ENCODE results near the gene GRIP2. TPM values are rescaled to one million over a fixed set of nuclear protein-coding genes. Genes with fewer than 3 reads are reported as not detected.

The GRIP2 gene
- total RNA-seq, 1 donor from 2014 or later = not detected

DNA sequence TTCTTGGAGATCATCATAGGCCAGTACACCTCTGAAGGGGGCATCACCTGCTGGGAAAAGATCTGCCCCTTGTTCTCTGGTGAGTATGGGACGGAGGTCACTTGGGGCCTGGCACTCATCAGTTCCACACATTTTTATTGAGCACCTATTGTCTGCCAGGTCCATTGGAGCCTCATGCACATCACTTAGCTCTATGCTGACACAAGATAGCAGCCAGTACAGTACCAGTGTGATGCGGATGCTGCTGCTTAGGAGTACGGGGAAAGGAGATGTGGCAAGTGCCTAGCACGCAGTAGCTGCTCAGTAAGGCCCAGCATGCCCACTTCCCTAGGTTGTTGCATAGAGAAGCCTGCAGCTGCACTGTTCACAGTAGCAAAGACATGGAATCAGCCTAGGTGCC is 94.4 kb downstream of the GRIP2 start:
- no peak for DNase-seq (ENCODE audit: low read depth)
- no peaks in the 10 kb centered on the region for H3K27me3 ChIP-seq (ENCODE audit: control insufficient read depth, insufficient read depth, low read length)
- no peak overlapping the region for H3K4me3 ChIP-seq (ENCODE audit: low read depth, low read length)
- H3K36me3 ChIP-seq (ENCODE audit: control insufficient read depth, insufficient read depth, low read length) = peaks cover 2% of the 10 kb centered on the region
- TF ChIP-seq, protein P1, sequence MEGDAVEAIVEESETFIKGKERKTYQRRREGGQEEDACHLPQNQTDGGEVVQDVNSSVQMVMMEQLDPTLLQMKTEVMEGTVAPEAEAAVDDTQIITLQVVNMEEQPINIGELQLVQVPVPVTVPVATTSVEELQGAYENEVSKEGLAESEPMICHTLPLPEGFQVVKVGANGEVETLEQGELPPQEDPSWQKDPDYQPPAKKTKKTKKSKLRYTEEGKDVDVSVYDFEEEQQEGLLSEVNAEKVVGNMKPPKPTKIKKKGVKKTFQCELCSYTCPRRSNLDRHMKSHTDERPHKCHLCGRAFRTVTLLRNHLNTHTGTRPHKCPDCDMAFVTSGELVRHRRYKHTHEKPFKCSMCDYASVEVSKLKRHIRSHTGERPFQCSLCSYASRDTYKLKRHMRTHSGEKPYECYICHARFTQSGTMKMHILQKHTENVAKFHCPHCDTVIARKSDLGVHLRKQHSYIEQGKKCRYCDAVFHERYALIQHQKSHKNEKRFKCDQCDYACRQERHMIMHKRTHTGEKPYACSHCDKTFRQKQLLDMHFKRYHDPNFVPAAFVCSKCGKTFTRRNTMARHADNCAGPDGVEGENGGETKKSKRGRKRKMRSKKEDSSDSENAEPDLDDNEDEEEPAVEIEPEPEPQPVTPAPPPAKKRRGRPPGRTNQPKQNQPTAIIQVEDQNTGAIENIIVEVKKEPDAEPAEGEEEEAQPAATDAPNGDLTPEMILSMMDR (IDR thresholded peaks at IDR 0.05; ENCODE audit: insufficient read depth, low read length, poor library complexity, severe bottlenecking) = no peak

DNA sequence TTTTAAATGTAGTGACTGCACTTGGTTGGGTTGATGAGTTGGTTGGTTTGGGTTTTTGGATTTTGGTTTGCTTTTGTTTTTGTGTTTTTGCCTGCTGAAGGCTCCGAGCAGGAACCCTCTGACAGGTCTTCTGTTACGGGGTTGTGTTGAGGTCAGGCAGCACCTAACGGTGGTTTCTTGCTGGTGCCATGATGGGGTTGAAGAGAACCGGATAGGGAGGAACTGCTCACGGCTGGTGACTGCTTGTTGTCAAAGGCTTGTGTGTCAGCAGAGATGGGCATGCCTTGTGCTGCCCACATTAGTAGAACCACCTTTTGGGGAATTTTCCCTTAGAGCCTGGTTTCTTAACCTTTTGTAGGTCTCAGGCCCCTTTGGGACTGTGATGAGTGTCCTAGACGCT is 95.8 kb downstream of the GRIP2 start:
- Histone ChIP-seq H3K27me3 (ENCODE audit: control insufficient read depth, insufficient read depth, low read length) (no peaks in the 10 kb centered on the region), H3K36me3 (ENCODE audit: control insufficient read depth, insufficient read depth, low read length) (peaks cover 2% of the 10 kb centered on the region), H3K4me3 (ENCODE audit: low read depth, low read length) (no peak overlapping the region)
- TF ChIP-seq, protein P1 (IDR thresholded peaks at IDR 0.05; ENCODE audit: insufficient read depth, low read length, poor library complexity, severe bottlenecking) = no peak
- DNase-seq (ENCODE audit: low read depth) = no peak

DNA sequence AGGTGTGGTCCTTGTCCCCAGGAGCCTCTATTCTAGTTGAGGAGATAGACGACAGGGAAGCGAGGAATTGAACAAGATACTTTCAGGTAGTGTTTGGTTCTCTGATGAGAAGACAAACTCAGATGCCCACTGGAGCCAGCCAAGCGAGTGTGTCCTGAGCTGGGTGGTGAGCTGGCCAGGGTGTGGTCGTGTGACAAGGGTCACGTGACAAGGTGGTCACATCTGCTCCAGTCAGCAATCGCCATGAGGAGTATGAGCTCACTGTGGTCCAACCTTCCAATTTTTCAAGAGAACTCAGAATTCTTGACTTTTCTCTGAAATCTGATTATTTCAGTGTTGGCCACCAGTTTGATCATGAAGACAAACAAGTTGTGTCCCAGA is 98.2 kb downstream of the GRIP2 start:
- TF ChIP-seq, protein P1 (IDR thresholded peaks at IDR 0.05; ENCODE audit: insufficient read depth, low read length, poor library complexity, severe bottlenecking) = no peak
- H3K36me3 ChIP-seq (ENCODE audit: control insufficient read depth, insufficient read depth, low read length) = peaks cover 3% of the 10 kb centered on the region
- no peak overlapping the region for H3K4me3 ChIP-seq (ENCODE audit: low read depth, low read length)
- DNase-seq (ENCODE audit: low read depth) = no peak
- no peaks in the 10 kb centered on the region for H3K27me3 ChIP-seq (ENCODE audit: control insufficient read depth, insufficient read depth, low read length)

DNA sequence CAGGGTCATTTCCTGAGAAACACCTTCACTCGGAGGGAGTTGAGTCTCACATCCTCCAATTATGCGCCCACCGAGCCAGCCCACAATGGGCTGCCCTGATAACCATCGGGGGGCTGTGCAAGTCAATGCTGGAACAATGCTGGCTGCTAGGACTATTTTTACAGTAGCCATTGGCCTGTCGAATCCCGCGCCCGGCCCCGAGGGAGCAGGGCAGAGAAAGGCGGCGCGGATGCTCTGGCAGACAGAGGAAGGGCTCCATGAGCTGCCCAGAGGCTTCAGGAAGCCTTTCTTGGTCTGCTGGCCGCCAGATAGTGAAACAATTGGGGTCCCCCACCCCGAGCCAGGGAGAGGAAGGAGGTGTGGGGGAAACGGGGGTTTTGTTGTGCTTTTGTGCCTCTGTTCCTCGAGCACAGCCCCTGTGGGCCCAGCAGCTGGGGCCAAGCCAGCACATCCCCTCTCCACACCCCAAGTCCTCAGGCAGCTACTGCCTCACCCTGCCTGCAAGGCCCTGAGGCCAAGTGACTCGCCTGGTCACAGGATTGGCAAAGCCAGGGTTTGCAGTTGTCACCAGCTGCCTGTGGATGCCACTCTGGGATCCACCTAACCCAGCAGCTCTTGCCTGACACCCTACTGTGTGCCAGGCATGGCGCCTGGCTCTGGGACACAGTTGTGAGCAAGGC is 98.8 kb downstream of the GRIP2 start:
- Histone ChIP-seq H3K27me3 (ENCODE audit: control insufficient read depth, insufficient read depth, low read length) (no peaks in the 10 kb centered on the region), H3K36me3 (ENCODE audit: control insufficient read depth, insufficient read depth, low read length) (peaks cover 3% of the 10 kb centered on the region), H3K4me3 (ENCODE audit: low read depth, low read length) (no peak overlapping the region)
- no peak for DNase-seq (ENCODE audit: low read depth)
- TF ChIP-seq, protein P1 (IDR thresholded peaks at IDR 0.05; ENCODE audit: insufficient read depth, low read length, poor library complexity, severe bottlenecking) = no peak

DNA sequence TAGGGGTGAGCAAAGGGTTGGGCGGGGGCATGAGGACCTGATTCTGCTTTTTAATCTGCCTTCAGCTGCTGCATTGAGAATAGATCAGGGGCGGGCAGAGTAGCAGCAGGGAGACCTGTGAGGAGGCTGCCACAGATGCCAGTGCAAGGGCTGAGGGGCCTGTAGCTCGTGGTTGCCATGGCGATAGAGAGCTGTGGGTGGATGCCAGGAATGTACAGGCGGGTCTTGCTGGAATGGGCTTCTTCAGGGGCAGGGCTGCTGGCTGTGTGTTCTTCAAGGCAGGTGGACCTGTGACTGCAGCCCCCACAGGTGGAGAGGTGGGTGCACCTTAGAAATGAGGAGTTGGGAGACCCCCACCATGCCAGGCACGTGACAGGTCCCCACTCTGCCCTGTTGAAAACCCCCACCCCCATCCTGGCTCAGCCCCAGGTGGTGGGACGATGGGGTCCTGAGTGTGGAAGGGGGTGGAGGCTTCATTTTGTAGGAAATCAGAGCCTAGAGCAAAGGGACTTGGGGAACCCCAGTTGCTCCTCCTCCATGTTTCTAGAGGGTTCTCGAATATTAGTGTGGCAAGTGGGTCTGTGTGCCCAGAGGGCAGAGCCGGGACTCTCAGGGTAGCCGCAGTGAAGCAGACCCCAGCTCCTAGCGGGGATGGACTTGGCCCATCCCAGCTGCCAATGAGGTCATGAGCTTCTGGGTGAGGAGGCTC is 99.5 kb downstream of the GRIP2 start:
- DNase-seq (ENCODE audit: low read depth) = peak; percentile 56
- Histone ChIP-seq H3K36me3 (ENCODE audit: control insufficient read depth, insufficient read depth, low read length) (peaks cover 1% of the 10 kb centered on the region), H3K4me3 (ENCODE audit: low read depth, low read length) (no peak overlapping the region), H3K27me3 (ENCODE audit: control insufficient read depth, insufficient read depth, low read length) (no peaks in the 10 kb centered on the region)
- TF ChIP-seq, protein P1 (IDR thresholded peaks at IDR 0.05; ENCODE audit: insufficient read depth, low read length, poor library complexity, severe bottlenecking) = no peak

All from kidney epithelial cell (primary cell).